Liver (tissue), 9 donors: Measurements from ENCODE around the gene AP2A2. TPM values are rescaled to one million over a fixed set of nuclear protein-coding genes. Genes with fewer than 3 reads are reported as not detected.

Experiments
- DNase-seq: peaks from one replicate; pipeline ENCODE4 v3.0.0-alpha.2; 2017; ENCODE audit warnings: low spot score
- H3K27ac ChIP-seq, 2 donors: one replicate each; pipeline ENCODE4 v1.7.0; 2013; ENCODE audit warnings: inconsistent platforms in 2 of 2, low read length in 2 of 2, control low read depth in 1 of 2, low read depth in 1 of 2, mild to moderate bottlenecking in 1 of 2
- H3K27me3 ChIP-seq, 4 donors: one replicate each; pipeline versions ENCODE4 v1.6.1 to v1.7.0; 2013; ENCODE audit warnings: low read length in 3 of 4, inconsistent platforms in 1 of 4, mild to moderate bottlenecking in 1 of 4, moderate library complexity in 1 of 4; ENCODE audit not compliant: control insufficient read depth in 4 of 4, insufficient read depth in 4 of 4
- H3K36me3 ChIP-seq, 4 donors: one replicate each; pipeline versions ENCODE4 v1.6.1 to v1.7.0; 2013; ENCODE audit warnings: low read length in 3 of 4, mild to moderate bottlenecking in 3 of 4, low read depth in 1 of 4, moderate library complexity in 1 of 4; ENCODE audit not compliant: control insufficient read depth in 4 of 4, insufficient read depth in 3 of 4
- H3K4me1 ChIP-seq, 4 donors: one replicate each; pipeline versions ENCODE4 v1.6.1 to v1.7.0; 2013; ENCODE audit warnings: low read length in 3 of 4, mild to moderate bottlenecking in 3 of 4, moderate library complexity in 1 of 4; ENCODE audit not compliant: control insufficient read depth in 4 of 4, insufficient read depth in 4 of 4
- H3K4me3 ChIP-seq, 3 donors: one replicate each; pipeline versions ENCODE4 v1.6.1 to v1.7.0; 2013; ENCODE audit warnings: low read length in 3 of 3, control low read depth in 1 of 3, low read depth in 1 of 3, mild to moderate bottlenecking in 1 of 3
- H3K9ac ChIP-seq, 2 donors: one replicate each; pipeline ENCODE4 v1.7.0; 2013; ENCODE audit warnings: low read length in 2 of 2, mild to moderate bottlenecking in 2 of 2, moderate library complexity in 2 of 2, control low read depth in 1 of 2, low read depth in 1 of 2
- H3K9me3 ChIP-seq, 4 donors: one replicate each; pipeline versions ENCODE4 v1.6.1 to v1.7.0; 2013; ENCODE audit warnings: low read length in 3 of 4; ENCODE audit not compliant: control insufficient read depth in 4 of 4
- ATF3 ChIP-seq: IDR thresholded peaks from 2 replicates; pipeline ENCODE4 v1.6.1; 2016; ENCODE audit warnings: antibody characterized with exemption
- CTCF ChIP-seq: fragments of 150-350 bp; IDR thresholded peaks from 2 replicates; pipeline ENCODE4 v1.5.1; 2017; ENCODE audit warnings: improper control_type of control experiment, low read depth, low read length; ENCODE audit not compliant: missing input control
- EGR1 ChIP-seq, 2 donors: IDR thresholded peaks; 2 replicates each; pipeline ENCODE4 v1.6.1; 2016 to 2018; ENCODE audit warnings: antibody characterized with exemption in 2 of 2, low read depth in 2 of 2
- FOXA1 ChIP-seq: IDR thresholded peaks from 2 replicates; pipeline ENCODE4 v1.6.1; 2016; ENCODE audit warnings: antibody characterized with exemption
- HNF4A ChIP-seq, 2 donors: conservative IDR thresholded peaks; 2 replicates each; pipeline ENCODE4 v1.6.1; 2016; ENCODE audit warnings: antibody characterized with exemption in 2 of 2, mild to moderate bottlenecking in 2 of 2
- MAX ChIP-seq: IDR thresholded peaks from 2 replicates; pipeline ENCODE4 v1.6.1; 2016; ENCODE audit warnings: antibody characterized with exemption
- NR2F2 ChIP-seq: IDR thresholded peaks from 2 replicates; pipeline ENCODE4 v1.6.1; 2016; ENCODE audit warnings: antibody characterized with exemption
- RAD21 ChIP-seq, 2 donors: IDR thresholded peaks; 2 replicates each; pipeline ENCODE4 v1.6.1; 2016; ENCODE audit warnings: antibody characterized with exemption in 2 of 2, mild to moderate bottlenecking in 2 of 2
- REST ChIP-seq: IDR thresholded peaks from 2 replicates; pipeline ENCODE4 v1.6.1; 2016; ENCODE audit warnings: antibody characterized with exemption, mild to moderate bottlenecking
- RXRA ChIP-seq, 2 donors: IDR thresholded peaks; 2 replicates each; pipeline ENCODE4 v1.6.1; 2017 to 2018; ENCODE audit warnings: antibody characterized with exemption in 2 of 2, mild to moderate bottlenecking in 1 of 2
- TAF1 ChIP-seq: conservative IDR thresholded peaks from 2 replicates; pipeline ENCODE4 v1.6.1; 2016; ENCODE audit warnings: antibody characterized with exemption, mild to moderate bottlenecking
- ZBTB33 ChIP-seq: IDR thresholded peaks from 2 replicates; pipeline ENCODE4 v1.6.1; 2016; ENCODE audit warnings: antibody characterized with exemption
- WGBS: extraction: QIAGEN DNeasy Blood & Tissue Kit; methylation state at CpG from one replicate; pipeline ENCODE4 v1.1.7; 2013; 5-methylcytosine and 5-hydroxymethylcytosine counted together
- polyA plus RNA-seq, 2 donors: library from polyadenylated mRNA; stranded (reverse) in 1 of 2; unstranded in 1 of 2; fragments of 200-250 nt in 1 of 2; fragments of >200 nt in 1 of 2; fragmentation: Nextera tagmentation in 1 of 2; extraction: Ambion mirVana in 1 of 2; gene quantifications; one replicate each; pipeline versions ENCODE4 v1.2.1 to v1.2.3, GENCODE V29; 2013 to 2015
- total RNA-seq, 2 donors: library from RNA; depleted of rRNA; stranded (reverse); fragments of >200 nt; gene quantifications; one replicate each; pipeline ENCODE4 v1.2.3, GENCODE V29; 2014
- donor health status: healthy.
- donor health status: healthy.
- donor health status: healthy.
- donor health status: healthy.
- donor health status: healthy.

The AP2A2 gene
- total and polyA plus RNA-seq, 4 donors = 20.5 to 39.7 (median 23.8) TPM

- 90% methylated on average over 7 of the region's 7 CpGs for WGBS
- H3K27me3 ChIP-seq = no peaks in the 10 kb centered on the region
- DNase-seq = no peak
- no peak overlapping the region for H3K4me3 ChIP-seq
- H3K27ac ChIP-seq = no peak overlapping the region
- peaks cover 27 to 67% (median 41%) of the 10 kb centered on the region in 4 donors for H3K36me3 ChIP-seq
- TF ChIP-seq EGR1 (IDR thresholded peaks at IDR 0.05; ENCODE audit: low read depth in 2 of 2) (no peak), FOXA1 (no peak), REST (no peak), ATF3 (no peak), MAX (no peak), NR2F2 (no peak), RAD21 (IDR thresholded peaks at IDR 0.05) (no peak), RXRA (IDR thresholded peaks at IDR 0.05) (no peak)
- H3K9me3 ChIP-seq = no peaks in the 10 kb centered on the region
- no peak overlapping the region for H3K9ac ChIP-seq
- no peaks in the 10 kb centered on the region for H3K4me1 ChIP-seq
Measured at GRCh38 chr11:900545-900944, 25.1 kb upstream of the AP2A2 start.

GRCh38 chr11:901452-902061 lies 24.1 kb upstream of the AP2A2 start:
- H3K9ac ChIP-seq = no peak overlapping the region
- TF ChIP-seq REST = no peak
- no peak for TF ChIP-seq CTCF
- no peak for TF ChIP-seq FOXA1
- no peak for TF ChIP-seq RAD21 (IDR thresholded peaks at IDR 0.05)
- no peak for TF ChIP-seq ATF3
- no peak for TF ChIP-seq ZBTB33
- no peak for TF ChIP-seq NR2F2
- TF ChIP-seq HNF4A (conservative IDR thresholded peaks at IDR 0.05) = no peak
- TF ChIP-seq EGR1 (IDR thresholded peaks at IDR 0.05; ENCODE audit: low read depth in 2 of 2) = no peak
- no peak for TF ChIP-seq TAF1
- no peak overlapping the region for H3K27ac ChIP-seq
- H3K36me3 ChIP-seq = peaks cover 27 to 67% (median 41%) of the 10 kb centered on the region in 4 donors
- DNase-seq = no peak
- no peak overlapping the region for H3K4me3 ChIP-seq
- no peaks in the 10 kb centered on the region for H3K27me3 ChIP-seq
- 94% methylated on average over 19 of the region's 19 CpGs for WGBS
- no peaks in the 10 kb centered on the region for H3K4me1 ChIP-seq
- H3K9me3 ChIP-seq = no peaks in the 10 kb centered on the region
